ENCODE data around the gene DDX43. TPM values are rescaled to one million over a fixed set of nuclear protein-coding genes. Genes with fewer than 3 reads are reported as not detected.

Gene DDX43
- total RNA-seq, 1 experiment from 2014 or later, result not detected

DNA sequence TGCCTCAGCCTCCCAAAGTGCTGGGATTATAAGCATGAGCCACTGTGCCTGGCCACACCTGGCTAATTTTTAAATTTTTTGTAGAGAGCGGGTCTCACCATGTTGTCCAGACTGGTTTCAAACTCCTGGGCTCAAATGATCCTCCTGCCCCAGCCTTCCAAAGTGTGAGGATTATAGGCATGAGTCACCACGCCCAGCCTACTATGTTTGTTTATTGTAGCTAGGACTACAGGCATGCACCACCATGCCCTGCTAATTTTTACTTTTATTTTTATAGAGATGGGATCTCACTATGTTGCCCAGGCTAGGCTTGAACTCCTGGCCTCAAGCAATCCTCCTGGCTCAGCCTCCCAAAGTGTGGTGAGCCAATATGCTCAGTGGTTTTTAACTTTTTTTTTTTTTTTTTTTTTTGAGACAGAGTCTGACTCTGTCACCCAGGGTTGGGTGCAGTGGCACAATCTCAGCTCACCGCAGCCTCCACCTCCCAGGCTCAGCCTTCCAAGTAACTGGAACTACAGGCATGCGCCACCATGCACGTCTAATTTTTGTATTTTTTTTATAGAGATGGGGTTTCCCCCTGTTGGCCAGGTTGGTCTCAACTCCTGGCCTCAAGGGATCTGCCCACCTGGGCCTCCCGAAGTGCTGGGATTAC, 12.0 kb upstream of the DDX43 start:
- no peaks in the 10 kb centered on the region for H3K9me2 ChIP-seq (ENCODE audit: insufficient read depth)
- ChIA-PET POLR2A (no interaction called here), CTCF (no interaction called here), RAD21 (ENCODE audit: low non-redundant PET in 1 of 2, low total read pairs in 2 of 2, uncharacterized antibody in 2 of 2, unreplicated experiment in 2 of 2) (no interaction called here)
- H3K4me1 ChIP-seq (ENCODE audit: control insufficient read depth in 1 of 2, insufficient read depth in 2 of 2, low read length in 2 of 2), result peaks cover 4 to 8% of the 10 kb centered on the region in 2 experiments; a peak in 2 of 4 replicates
- H3K36me3 ChIP-seq (ENCODE audit: control insufficient read depth in 1 of 2, insufficient read depth in 2 of 2, low read length in 2 of 2), result no peaks in the 10 kb centered on the region
- BruUV-seq (replicated peaks), result no TSS peak
- no peak overlapping the region for H3K9ac ChIP-seq (ENCODE audit: low read length)
- no peaks in the 10 kb centered on the region for H3K27me3 ChIP-seq (ENCODE audit: insufficient read depth, low read length)
- H3K4me3 ChIP-seq (replicated peaks in 1 of 2; ENCODE audit: low read depth in 1 of 2, low read length in 2 of 2), result no peak overlapping the region
- no peaks in the 10 kb centered on the region for H3K79me2 ChIP-seq (ENCODE audit: insufficient read depth, low read length)
- TF ChIP-seq POLR2A (IDR thresholded peaks at IDR 0.05; ENCODE audit: borderline replicate concordance, extremely low read depth, insufficient read depth, insufficient read length) (no peak), FOSL1 (IDR thresholded peaks at IDR 0.05; ENCODE audit: low read depth) (no peak), ELF1 (IDR thresholded peaks at IDR 0.05; ENCODE audit: borderline replicate concordance, low read depth) (no peak), ZFX (IDR thresholded peaks at IDR 0.05) (no peak)
- TF ChIP-seq, protein P1, sequence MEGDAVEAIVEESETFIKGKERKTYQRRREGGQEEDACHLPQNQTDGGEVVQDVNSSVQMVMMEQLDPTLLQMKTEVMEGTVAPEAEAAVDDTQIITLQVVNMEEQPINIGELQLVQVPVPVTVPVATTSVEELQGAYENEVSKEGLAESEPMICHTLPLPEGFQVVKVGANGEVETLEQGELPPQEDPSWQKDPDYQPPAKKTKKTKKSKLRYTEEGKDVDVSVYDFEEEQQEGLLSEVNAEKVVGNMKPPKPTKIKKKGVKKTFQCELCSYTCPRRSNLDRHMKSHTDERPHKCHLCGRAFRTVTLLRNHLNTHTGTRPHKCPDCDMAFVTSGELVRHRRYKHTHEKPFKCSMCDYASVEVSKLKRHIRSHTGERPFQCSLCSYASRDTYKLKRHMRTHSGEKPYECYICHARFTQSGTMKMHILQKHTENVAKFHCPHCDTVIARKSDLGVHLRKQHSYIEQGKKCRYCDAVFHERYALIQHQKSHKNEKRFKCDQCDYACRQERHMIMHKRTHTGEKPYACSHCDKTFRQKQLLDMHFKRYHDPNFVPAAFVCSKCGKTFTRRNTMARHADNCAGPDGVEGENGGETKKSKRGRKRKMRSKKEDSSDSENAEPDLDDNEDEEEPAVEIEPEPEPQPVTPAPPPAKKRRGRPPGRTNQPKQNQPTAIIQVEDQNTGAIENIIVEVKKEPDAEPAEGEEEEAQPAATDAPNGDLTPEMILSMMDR (IDR thresholded peaks at IDR 0.05 in 2 of 3, conservative IDR thresholded peaks at IDR 0.05 in 1 of 3; ENCODE audit: borderline replicate concordance in 1 of 3, insufficient read depth in 1 of 3, low read depth in 2 of 3, low read length in 2 of 3), result 0 out of 6 replicates have a peak, but pooled peaks of 1 of the 3 experiments have one; percentile 2
- TF ChIP-seq, protein P2, sequence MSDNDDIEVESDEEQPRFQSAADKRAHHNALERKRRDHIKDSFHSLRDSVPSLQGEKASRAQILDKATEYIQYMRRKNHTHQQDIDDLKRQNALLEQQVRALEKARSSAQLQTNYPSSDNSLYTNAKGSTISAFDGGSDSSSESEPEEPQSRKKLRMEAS (IDR thresholded peaks at IDR 0.05), result no peak
- H3K9me3 ChIP-seq (ENCODE audit: control insufficient read depth in 1 of 2, insufficient read depth in 1 of 2, low read depth in 1 of 2, low read length in 2 of 2), result no peaks in the 10 kb centered on the region
- peak; percentile 76 for ATAC-seq
- intact Hi-C loops (cut with micrococcal nuclease), result no loop called here
- peak overlapping the region; percentile 21; the same call in 1 of the 2 replicates for H3K4me2 ChIP-seq (ENCODE audit: low read length)
- H4K20me1 ChIP-seq (ENCODE audit: insufficient read depth), result no peaks in the 10 kb centered on the region
- no peak overlapping the region for H2AFZ ChIP-seq (ENCODE audit: low read depth, low read length, poor library complexity, severe bottlenecking)
- H3K27ac ChIP-seq (ENCODE audit: low read depth, low read length), result no peak overlapping the region
- DNase-seq (ENCODE audit: low read depth, low spot score), result peak; percentile 15

DNA sequence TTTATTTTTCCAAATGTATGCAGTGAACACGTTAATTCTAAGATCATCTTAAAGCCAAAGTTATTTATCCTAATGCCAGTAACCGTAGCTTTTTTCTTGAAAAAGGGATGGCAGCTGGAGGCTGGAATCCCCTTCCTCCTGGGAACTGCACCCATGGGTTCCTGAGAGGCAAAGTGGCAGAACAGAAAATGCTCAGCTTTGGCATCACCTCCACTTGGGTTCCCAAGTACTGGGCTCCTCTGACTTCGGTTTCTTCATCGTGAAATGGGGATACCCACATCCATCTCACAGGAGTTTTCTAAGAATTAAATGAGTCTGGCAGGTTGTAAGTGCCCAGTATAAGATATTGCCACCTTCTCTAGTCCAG, 6.2 kb upstream of the DDX43 start:
- ChIA-PET POLR2A (interaction anchor here (1.0 to 1.5 kb wide), 6 partner anchors 11 to 264 kb away, joined by 3 to 10 read pairs (median 4); partner anchors contain the start of gene MTO1), CTCF (interaction anchor here (0.6 to 1.8 kb wide), 8 partner anchors 11 to 264 kb away, joined by 3 to 14 read pairs (median 4); no protein-coding TSS in a partner anchor), RAD21 (ENCODE audit: low non-redundant PET in 1 of 2, low total read pairs in 2 of 2, uncharacterized antibody in 2 of 2, unreplicated experiment in 2 of 2) (interaction anchor here in 1 of 2 experiments (0.6 kb wide), 1 partner anchor 99 kb away, joined by 6 read pairs; no protein-coding TSS in a partner anchor)
- intact Hi-C loops (cut with micrococcal nuclease), result loop anchor here (2.0 kb wide), 1 partner anchor 266 kb away; no protein-coding TSS in a partner anchor
- Histone ChIP-seq H3K4me2 (ENCODE audit: low read length) (peak overlapping the region; percentile 96), H3K9ac (ENCODE audit: low read length) (peak overlapping the region; percentile 74), H3K4me1 (ENCODE audit: control insufficient read depth in 1 of 2, insufficient read depth in 2 of 2, low read length in 2 of 2) (peaks cover 19 to 37% of the 10 kb centered on the region in 2 experiments), H3K79me2 (ENCODE audit: insufficient read depth, low read length) (no peaks in the 10 kb centered on the region), H4K20me1 (ENCODE audit: insufficient read depth) (no peaks in the 10 kb centered on the region), H3K27me3 (ENCODE audit: insufficient read depth, low read length) (no peaks in the 10 kb centered on the region), H3K27ac (ENCODE audit: low read depth, low read length) (peak overlapping the region; percentile 90), H3K36me3 (ENCODE audit: control insufficient read depth in 1 of 2, insufficient read depth in 2 of 2, low read length in 2 of 2) (no peaks in the 10 kb centered on the region), H3K4me3 (replicated peaks in 1 of 2; ENCODE audit: low read depth in 1 of 2, low read length in 2 of 2) (peak overlapping the region; percentile 52 to 66), H3K9me3 (ENCODE audit: control insufficient read depth in 1 of 2, insufficient read depth in 1 of 2, low read depth in 1 of 2, low read length in 2 of 2) (no peaks in the 10 kb centered on the region), H2AFZ (ENCODE audit: low read depth, low read length, poor library complexity, severe bottlenecking) (no peak overlapping the region), H3K9me2 (ENCODE audit: insufficient read depth) (no peaks in the 10 kb centered on the region)
- DNase-seq (ENCODE audit: low read depth, low spot score), result no peak
- ATAC-seq, result peak; percentile 30
- BruUV-seq (replicated peaks), result no TSS peak
- no peak for TF ChIP-seq CBX3 (IDR thresholded peaks at IDR 0.05; ENCODE audit: low read depth)
- no peak for TF ChIP-seq JUND (IDR thresholded peaks at IDR 0.05)
- no peak for TF ChIP-seq ZFX (IDR thresholded peaks at IDR 0.05)
- TF ChIP-seq, protein P2 (IDR thresholded peaks at IDR 0.05), result no peak
- TF ChIP-seq, protein P3, sequence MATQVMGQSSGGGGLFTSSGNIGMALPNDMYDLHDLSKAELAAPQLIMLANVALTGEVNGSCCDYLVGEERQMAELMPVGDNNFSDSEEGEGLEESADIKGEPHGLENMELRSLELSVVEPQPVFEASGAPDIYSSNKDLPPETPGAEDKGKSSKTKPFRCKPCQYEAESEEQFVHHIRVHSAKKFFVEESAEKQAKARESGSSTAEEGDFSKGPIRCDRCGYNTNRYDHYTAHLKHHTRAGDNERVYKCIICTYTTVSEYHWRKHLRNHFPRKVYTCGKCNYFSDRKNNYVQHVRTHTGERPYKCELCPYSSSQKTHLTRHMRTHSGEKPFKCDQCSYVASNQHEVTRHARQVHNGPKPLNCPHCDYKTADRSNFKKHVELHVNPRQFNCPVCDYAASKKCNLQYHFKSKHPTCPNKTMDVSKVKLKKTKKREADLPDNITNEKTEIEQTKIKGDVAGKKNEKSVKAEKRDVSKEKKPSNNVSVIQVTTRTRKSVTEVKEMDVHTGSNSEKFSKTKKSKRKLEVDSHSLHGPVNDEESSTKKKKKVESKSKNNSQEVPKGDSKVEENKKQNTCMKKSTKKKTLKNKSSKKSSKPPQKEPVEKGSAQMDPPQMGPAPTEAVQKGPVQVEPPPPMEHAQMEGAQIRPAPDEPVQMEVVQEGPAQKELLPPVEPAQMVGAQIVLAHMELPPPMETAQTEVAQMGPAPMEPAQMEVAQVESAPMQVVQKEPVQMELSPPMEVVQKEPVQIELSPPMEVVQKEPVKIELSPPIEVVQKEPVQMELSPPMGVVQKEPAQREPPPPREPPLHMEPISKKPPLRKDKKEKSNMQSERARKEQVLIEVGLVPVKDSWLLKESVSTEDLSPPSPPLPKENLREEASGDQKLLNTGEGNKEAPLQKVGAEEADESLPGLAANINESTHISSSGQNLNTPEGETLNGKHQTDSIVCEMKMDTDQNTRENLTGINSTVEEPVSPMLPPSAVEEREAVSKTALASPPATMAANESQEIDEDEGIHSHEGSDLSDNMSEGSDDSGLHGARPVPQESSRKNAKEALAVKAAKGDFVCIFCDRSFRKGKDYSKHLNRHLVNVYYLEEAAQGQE (IDR thresholded peaks at IDR 0.05; ENCODE audit: low read depth), result no peak
- no peak for TF ChIP-seq TCF7L2 (IDR thresholded peaks at IDR 0.05; ENCODE audit: borderline replicate concordance, extremely low read depth, insufficient read depth, insufficient read length)
- TF ChIP-seq SIN3A (IDR thresholded peaks at IDR 0.05; ENCODE audit: low read depth), result no peak
- no peak for TF ChIP-seq EZH2phosphoT487 (IDR thresholded peaks at IDR 0.05; ENCODE audit: borderline replicate concordance)
- no peak for TF ChIP-seq ZNF274 (IDR thresholded peaks at IDR 0.05; ENCODE audit: low read depth, low read length)
- no peak for TF ChIP-seq CEBPB (IDR thresholded peaks at IDR 0.05; ENCODE audit: low read depth)
- TF ChIP-seq FOSL1 (IDR thresholded peaks at IDR 0.05; ENCODE audit: low read depth), result no peak
